ENCODE data around the gene CFAP46. TPM values are rescaled to one million over a fixed set of nuclear protein-coding genes. Genes with fewer than 3 reads are reported as not detected.
A peak's percentile ranks its signal among the peaks of the same experiment; 100 is the strongest.

The CFAP46 gene
- total and polyA plus RNA-seq, 2 of the 8 experiments (the other 6 are each of a cell fraction or from before 2014, with no cell fraction given), result 2.6 to 4.8 TPM

DNA sequence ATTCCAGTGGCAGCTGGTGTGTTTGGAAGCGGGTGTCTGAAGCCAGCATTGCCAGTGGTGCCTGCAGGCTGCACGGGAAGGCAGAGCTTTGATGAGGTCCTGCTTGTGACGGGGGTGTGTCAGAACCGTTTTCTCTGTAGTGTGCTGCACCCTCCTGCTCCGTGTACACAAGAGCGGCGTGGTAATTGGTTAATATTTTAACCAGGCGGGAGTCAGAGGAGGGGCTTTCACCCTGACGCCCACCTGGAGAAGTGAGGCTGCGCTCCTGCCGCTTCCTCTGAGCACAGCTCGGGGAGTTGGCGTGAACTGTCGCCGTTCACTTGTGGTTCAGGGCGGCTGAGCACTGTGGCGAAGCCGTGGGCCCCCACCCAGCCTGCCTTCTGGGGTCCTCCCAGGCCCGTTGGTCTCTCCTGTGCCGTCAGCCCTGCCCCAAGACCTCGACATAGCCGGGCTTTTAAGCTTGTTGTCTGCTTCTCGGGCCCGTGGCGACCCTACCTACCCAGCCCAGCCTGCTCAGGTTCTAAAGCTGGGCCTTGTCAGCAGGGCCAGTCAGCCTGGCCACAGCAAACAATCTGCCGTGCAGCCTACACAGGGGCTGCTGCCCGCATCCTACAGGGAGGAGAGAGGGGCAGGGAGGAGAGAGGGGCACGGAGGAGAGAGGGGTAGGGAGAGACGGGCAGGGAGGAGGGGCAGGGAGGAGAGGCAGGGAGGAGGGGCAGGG lies 168.0 kb downstream of the CFAP46 start:
- WGBS, 2 experiments (ENCODE audit: extremely low coverage in 1 of 2, insufficient coverage in 1 of 2, insufficient read length in 1 of 2, insufficient replicate concordance in 2 of 2, low coverage in 1 of 2, low lambda C conversion rate in 2 of 2, missing lambda C conversion rate in 1 of 2), result 78% methylated on average over 25 of the region's 29 CpGs; no CpG with 5 or more reads in 1 of the 2 experiments
- Histone ChIP-seq H2AFZ (ENCODE audit: low read length) (no peak overlapping the region), H2BK20ac (ENCODE audit: low read length) (no peak overlapping the region), H4K8ac (ENCODE audit: extremely low read depth, insufficient read depth, low read length) (peak overlapping the region; percentile 89; the same call in 1 of the 2 replicates), H3K79me2 (ENCODE audit: control insufficient read depth in 1 of 2, insufficient read depth in 2 of 2, low read length in 2 of 2) (no peaks in the 10 kb centered on the region), H4K20me1 (replicated peaks in 1 of 2; ENCODE audit: control insufficient read depth in 1 of 2, insufficient read depth in 2 of 2, low read length in 2 of 2) (peaks cover 0 to 3% of the 10 kb centered on the region in 2 experiments), H3K4ac (replicated peaks; ENCODE audit: insufficient read length, low read depth, low read length) (no peak overlapping the region), H3K4me1 (replicated peaks in 1 of 4; ENCODE audit: control insufficient read depth in 3 of 4, insufficient read depth in 4 of 4, low read length in 3 of 4) (peaks cover 0 to 11% (median 6%) of the 10 kb centered on the region in 4 experiments; a peak in 6 of 7 replicates), H2BK15ac (ENCODE audit: low read length) (no peak overlapping the region), H3K27ac (ENCODE audit: low read depth, low read length) (no peak overlapping the region), H3K23me2 (ENCODE audit: low read depth, low read length) (no peaks in the 10 kb centered on the region), H3K4me2 (ENCODE audit: insufficient read depth in 1 of 2, low read depth in 2 of 2, low read length in 2 of 2) (no peak overlapping the region), H3K9me3 (ENCODE audit: insufficient read depth in 2 of 2, low read depth in 1 of 2, low read length in 1 of 2) (peaks cover 0 to 3% of the 10 kb centered on the region in 2 experiments; a peak in 1 of 4 replicates), H2AK5ac (ENCODE audit: low read depth, low read length) (no peak overlapping the region), H3K23ac (ENCODE audit: insufficient read length) (no peak overlapping the region), H3K14ac (ENCODE audit: insufficient read length) (no peak overlapping the region), H3K79me1 (ENCODE audit: low read depth, low read length) (no peaks in the 10 kb centered on the region; the same call in 1 of the 2 replicates), H2BK5ac (ENCODE audit: low read depth, low read length) (no peak overlapping the region), H4K91ac (replicated peaks; ENCODE audit: insufficient read length, low read length) (peak overlapping the region; percentile 85), H2BK120ac (replicated peaks; ENCODE audit: low read depth, low read length) (no peak overlapping the region), H3K56ac (replicated peaks; ENCODE audit: insufficient read length, low read depth, low read length) (no peak overlapping the region), H2BK12ac (ENCODE audit: low read depth, low read length) (peak overlapping the region; percentile 50; the same call in 1 of the 2 replicates), H3K18ac (ENCODE audit: extremely low read depth, low read length) (no peak overlapping the region; the same call in 1 of the 2 replicates), H4K5ac (ENCODE audit: insufficient read length, low read depth, low read length) (peak overlapping the region; percentile 43), H3K4me3 (ENCODE audit: extremely low read depth in 1 of 4, insufficient read depth in 2 of 4, low read depth in 3 of 4, low read length in 4 of 4) (no peak overlapping the region), H3K36me3 (ENCODE audit: control insufficient read depth in 2 of 4, insufficient read depth in 4 of 4, low read length in 3 of 4) (no peaks in the 10 kb centered on the region), H3K9ac (replicated peaks in 1 of 4; ENCODE audit: extremely low read depth in 1 of 4, low read depth in 3 of 4, low read length in 3 of 4) (no peak overlapping the region), H3K27me3 (replicated peaks in 1 of 4; ENCODE audit: control insufficient read depth in 3 of 4, extremely low read depth in 1 of 4, insufficient read depth in 3 of 4, low read length in 3 of 4) (no peaks in the 10 kb centered on the region)
- CTCF ChIA-PET (ENCODE audit: partially characterized antibody), result interaction anchor here (0.5 to 1.7 kb wide), 6 partner anchors 7 to 341 kb away, joined by 3 to 8 read pairs (median 4); no protein-coding TSS in a partner anchor
- FAIRE-seq, result no peak
- DNase-seq (ENCODE audit: low read depth in 1 of 2, low spot score in 2 of 2), result no peak
- POLR2A ChIA-PET (ENCODE audit: partially characterized antibody), result no interaction called here
- TF ChIP-seq NANOG (IDR thresholded peaks at IDR 0.05; ENCODE audit: insufficient read depth, low read depth, low read length, poor library complexity, severe bottlenecking), result no peak
- no peak for TF ChIP-seq SP4 (IDR thresholded peaks at IDR 0.05; ENCODE audit: low read length)
- no peak for TF ChIP-seq SRF (IDR thresholded peaks at IDR 0.05; ENCODE audit: low read depth, low read length)
- no peak for TF ChIP-seq RXRA (IDR thresholded peaks at IDR 0.05; ENCODE audit: insufficient read depth, low read depth, low read length)
- no peak for TF ChIP-seq ASH2L (IDR thresholded peaks at IDR 0.05; ENCODE audit: low read length)
- TF ChIP-seq POLR2AphosphoS5 (IDR thresholded peaks at IDR 0.05; ENCODE audit: low read depth, low read length), result no peak
- no peak for TF ChIP-seq CBX8 (IDR thresholded peaks at IDR 0.05; ENCODE audit: borderline replicate concordance, low read depth, low read length)
- no peak for TF ChIP-seq SIX5 (IDR thresholded peaks at IDR 0.05; ENCODE audit: low read depth, low read length)
- no peak for TF ChIP-seq CHD1 (IDR thresholded peaks at IDR 0.05; ENCODE audit: low read depth, low read length)
- no peak for TF ChIP-seq NRF1 (IDR thresholded peaks at IDR 0.05; ENCODE audit: low read depth, low read length)
- TF ChIP-seq CBX5 (IDR thresholded peaks at IDR 0.05; ENCODE audit: low read depth, low read length), result no peak
- TF ChIP-seq HDAC6 (IDR thresholded peaks at IDR 0.05; ENCODE audit: low read depth, low read length), result no peak
